Pancreas (tissue), 10 donors: ENCODE measurements around the gene ZNF672. TPM values are rescaled to one million over a fixed set of nuclear protein-coding genes. Genes with fewer than 3 reads are reported as not detected.

Experiments used
- ATAC-seq, 4 donors: fragments of 200-7000 bp; cut with Tn5 transposase; one replicate each; pipeline versions ENCODE4 v1.8.0 to v1.9.1; 2020; ENCODE audit warnings: mild to moderate bottlenecking in 4 of 4, moderate library complexity in 4 of 4
- DNase-seq, 6 donors: peaks; one replicate each; pipeline ENCODE4 v3.0.0-alpha.2; 2020
- FAIRE-seq: peaks from 2 replicates; lab custom pipeline; 2012; peaks lifted over from hg19 to GRCh38; lab: Jason Lieb, UNC
- H3K27ac ChIP-seq, 4 donors: fragments of 200-600 bp; sonication (generic); 1 replicate in 3 of 4; 2 replicates in 1 of 4; pipeline versions ENCODE4 v1.5.0 to v1.8.0; 2020
- H3K27me3 ChIP-seq, 4 donors: fragments of 200-600 bp; one replicate each; pipeline ENCODE4 v1.8.0; 2021
- H3K36me3 ChIP-seq, 3 donors: fragments of 200-600 bp; sonication (generic) in 1 of 3; one replicate each; pipeline versions ENCODE4 v1.5.0 to v1.8.0; 2020 to 2021
- H3K4me1 ChIP-seq, 3 donors: fragments of 200-600 bp; one replicate each; pipeline ENCODE4 v1.8.0; 2021
- H3K4me3 ChIP-seq, 4 donors: fragments of 200-600 bp; sonication (generic) in 2 of 4; one replicate each; pipeline versions ENCODE4 v1.5.0 to v1.8.0; 2020 to 2021
- H3K9me3 ChIP-seq, 4 donors: fragments of 200-600 bp; one replicate each; pipeline ENCODE4 v1.8.0; 2021
- CTCF ChIP-seq, 4 donors: fragments of 200-600 bp; sonication (generic) in 3 of 4; IDR thresholded peaks; one replicate each; pipeline versions ENCODE4 v1.5.0 to v1.8.0; 2021; ENCODE audit warnings: antibody characterized with exemption in 4 of 4
- WGBS, 2 donors: extraction: QIAGEN DNeasy Blood & Tissue Kit; methylation state at CpG; one replicate each; pipeline ENCODE4 v1.1.7; 2013; 5-methylcytosine and 5-hydroxymethylcytosine counted together
- intact Hi-C, 3 donors: fragments of 100-400 bp; cut with DNase I; formaldehyde crosslinking; loops; one replicate each; pipeline versions ENCODE4 v1.11.1 to v1.14.2; 2022
- polyA plus RNA-seq, 2 donors: library from polyadenylated mRNA; stranded (reverse); fragments of 200-250 nt; gene quantifications; one replicate each; pipeline ENCODE4 v1.2.3, GENCODE V29; 2013
- total RNA-seq, 6 donors: library from RNA; stranded (reverse); fragmentation: NEBNext Ultra II Directional in 4 of 6; extraction: Animal tissue kit (Norgen Biotek cat#: 25700) in 4 of 6; gene quantifications; one replicate each; pipeline versions ENCODE4 v1.2.1 to v1.2.4, GENCODE V29; 2021 to 2023
- donor health status: healthy with polysubstance abuse.
- donor health status: DM: no; HTN: no; CAD: no; lungs with moderate emphysema.
- donor health status: DM: no; HTN: no; CAD: no.
- donor health status: control.
- donor health status: control.
- donor health status: Bipolar disorder and iron deficiency.
- donor health status: DM: yes; HTN: yes; CAD: no.
- donor health status: DM: no; HTN: no; CAD: no.
- donor health status: DM: no; HTN: no; CAD: no.
- donor health status: DM: yes; HTN: yes; CAD: no.

Gene ZNF672
- total and polyA plus RNA-seq, 8 donors: 9.7 to 22.6 (median 15.1) TPM

DNA sequence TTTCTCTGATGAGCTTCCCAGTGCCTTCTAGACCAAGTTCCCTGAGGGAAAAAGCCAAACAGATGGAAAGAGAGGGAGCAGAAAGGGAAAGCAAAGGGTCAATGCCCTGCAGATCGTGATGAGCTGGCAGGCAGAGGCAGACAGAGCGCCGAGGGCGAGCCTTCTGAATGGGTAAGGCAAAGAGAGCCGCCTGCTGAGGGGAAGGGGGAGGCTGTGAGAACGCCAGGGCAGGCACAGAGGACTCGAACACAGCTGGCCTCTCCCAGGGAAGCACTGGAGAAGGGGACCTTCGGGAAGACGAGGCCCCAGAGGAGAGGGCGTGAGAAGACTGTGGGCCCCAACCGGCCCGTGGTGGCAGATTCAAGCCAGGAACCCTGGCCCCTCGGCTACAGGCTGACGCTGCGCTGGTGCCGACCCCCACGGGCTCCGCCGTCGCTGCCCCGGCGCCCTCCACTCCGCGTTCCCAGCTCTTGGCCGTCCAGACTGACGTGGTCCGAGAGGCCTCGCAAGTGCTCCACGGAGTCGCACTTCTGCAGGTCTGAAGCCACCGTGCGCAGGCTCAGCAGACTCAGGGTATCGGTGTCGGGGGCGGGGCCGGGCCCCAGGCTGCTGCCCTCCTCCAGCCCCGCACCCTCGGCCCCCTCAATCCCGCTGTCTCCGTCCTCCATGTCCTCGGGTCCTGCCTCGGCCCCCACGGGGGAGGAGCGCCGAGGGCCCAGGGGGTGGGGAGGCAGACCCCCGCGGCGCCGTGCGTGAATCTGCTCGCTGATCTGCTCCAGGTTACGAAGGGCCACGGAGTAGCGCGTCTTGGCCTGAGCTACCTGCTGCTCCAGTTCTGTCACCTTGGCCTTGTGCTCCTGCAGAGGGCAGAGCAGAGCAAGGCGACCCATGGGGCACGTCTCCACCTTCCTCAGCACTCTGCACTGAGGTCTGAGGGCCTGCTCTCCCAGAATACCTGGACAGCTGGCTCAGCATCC lies 26.2 kb upstream of the ZNF672 start:
- ATAC-seq: peak in 3 of 4 donors; percentile 8 to 82 (median 38)
- intact Hi-C loops: loop anchor here in 1 of 3 donors (5.0 kb wide), 1 partner anchor 195 kb away; no protein-coding TSS in a partner anchor
- TF ChIP-seq CTCF (IDR thresholded peaks at IDR 0.05): no peak

DNA sequence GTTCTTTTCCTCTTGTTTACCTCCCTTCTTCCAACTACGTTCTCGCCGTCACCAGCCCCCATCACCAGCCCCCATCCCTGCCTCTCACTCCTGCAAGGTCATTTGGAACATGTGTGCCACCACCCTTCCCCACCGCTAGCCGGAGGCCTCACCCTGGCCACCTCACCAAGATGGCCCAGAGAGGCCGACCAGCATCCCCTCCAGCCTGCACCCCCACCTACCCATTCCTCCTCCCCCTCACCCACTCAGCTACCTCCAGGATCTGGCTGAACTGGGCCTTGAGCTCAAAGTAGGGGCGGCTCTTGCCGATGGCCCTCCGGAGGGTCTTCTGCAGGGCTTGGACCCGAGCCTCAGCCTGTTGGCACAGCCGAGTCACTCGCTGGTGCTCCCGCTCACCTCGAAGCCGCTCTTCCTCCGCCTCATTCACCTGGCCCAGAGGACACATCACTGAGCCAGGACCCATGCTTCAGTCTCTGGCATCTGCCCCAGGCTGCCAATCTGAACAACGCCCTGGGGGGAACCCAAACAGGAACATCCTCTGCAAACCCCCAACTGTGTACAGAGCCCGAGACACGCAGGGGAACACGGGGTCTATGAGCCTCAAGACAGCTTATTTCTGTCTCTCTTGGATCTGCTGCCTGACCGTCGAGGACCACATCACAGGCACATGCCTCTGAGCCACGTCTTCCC lies 25.1 kb upstream of the ZNF672 start:
- DNase-seq (no peak), ATAC-seq (no peak), FAIRE-seq (no peak)
- intact Hi-C loops: loop anchor here in 1 of 3 donors (5.0 kb wide), 1 partner anchor 196 kb away; no protein-coding TSS in a partner anchor
- no peak overlapping the region for H3K27ac ChIP-seq
- H3K9me3 ChIP-seq: no peaks in the 10 kb centered on the region
- H3K36me3 ChIP-seq: peaks cover 0 to 38% (median 26%) of the 10 kb centered on the region in 3 donors
- WGBS, 2 donors: 96% methylated on average over 23 of the region's 23 CpGs
- no peaks in the 10 kb centered on the region for H3K4me1 ChIP-seq
- TF ChIP-seq CTCF (IDR thresholded peaks at IDR 0.05): no peak
- no peak overlapping the region for H3K4me3 ChIP-seq
- no peaks in the 10 kb centered on the region for H3K27me3 ChIP-seq

More for the DNA sequence above, 26.2 kb upstream of the ZNF672 start:
- H3K4me3 ChIP-seq: no peak overlapping the region
- H3K27me3 ChIP-seq: no peaks in the 10 kb centered on the region
- DNase-seq: no peak
- no peak for FAIRE-seq
- H3K36me3 ChIP-seq: peaks cover 0 to 38% (median 26%) of the 10 kb centered on the region in 3 donors
- 87 to 89% methylated on average over 57 of the region's 57 CpGs for WGBS, 2 donors
- no peak overlapping the region for H3K27ac ChIP-seq
- H3K4me1 ChIP-seq: no peaks in the 10 kb centered on the region
- no peaks in the 10 kb centered on the region for H3K9me3 ChIP-seq

DNA sequence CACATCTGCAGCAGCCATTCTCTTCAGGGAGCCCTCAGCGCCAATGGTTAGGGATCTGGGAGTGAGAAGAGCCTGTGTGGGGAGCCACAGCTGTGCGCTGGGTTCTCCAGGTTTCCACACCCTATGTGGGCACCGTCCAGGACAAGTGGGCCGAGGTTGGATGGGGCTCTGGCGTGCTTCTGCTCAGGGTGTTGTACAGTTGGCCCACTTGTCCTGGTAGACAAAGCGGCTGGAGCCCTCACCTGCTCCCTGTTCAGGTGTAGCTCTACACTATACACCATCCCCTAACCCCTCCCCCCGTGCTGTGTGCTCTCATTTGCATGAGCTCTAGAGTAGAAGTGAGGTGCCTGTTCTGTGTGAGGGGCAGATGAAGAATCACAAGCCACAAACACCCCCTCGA lies 24.5 kb upstream of the ZNF672 start:
- H3K36me3 ChIP-seq: peaks cover 0 to 38% (median 26%) of the 10 kb centered on the region in 3 donors
- 91 to 92% methylated on average over 8 of the region's 8 CpGs for WGBS, 2 donors
- no peaks in the 10 kb centered on the region for H3K4me1 ChIP-seq
- H3K27ac ChIP-seq: no peak overlapping the region
- intact Hi-C loops: loop anchor here in 1 of 3 donors (5.0 kb wide), 1 partner anchor 196 kb away; no protein-coding TSS in a partner anchor
- no peaks in the 10 kb centered on the region for H3K9me3 ChIP-seq
- ATAC-seq (no peak), FAIRE-seq (no peak), DNase-seq (no peak)
- H3K4me3 ChIP-seq: no peak overlapping the region
- no peak for TF ChIP-seq CTCF (IDR thresholded peaks at IDR 0.05)
- H3K27me3 ChIP-seq: no peaks in the 10 kb centered on the region

GRCh38 chr1:248814351-248814750 lies 23.7 kb upstream of the ZNF672 start:
- H3K36me3 ChIP-seq: peaks cover 0 to 38% (median 26%) of the 10 kb centered on the region in 3 donors
- no peaks in the 10 kb centered on the region for H3K9me3 ChIP-seq
- ATAC-seq (no peak), DNase-seq (no peak), FAIRE-seq (no peak)
- intact Hi-C loops: loop anchor here in 1 of 3 donors (5.0 kb wide), 1 partner anchor 197 kb away; no protein-coding TSS in a partner anchor
- H3K27ac ChIP-seq: no peak overlapping the region
- TF ChIP-seq CTCF (IDR thresholded peaks at IDR 0.05): no peak
- H3K27me3 ChIP-seq: no peaks in the 10 kb centered on the region
- H3K4me3 ChIP-seq: no peak overlapping the region
- 92% methylated on average over 16 of the region's 16 CpGs for WGBS, 2 donors
- H3K4me1 ChIP-seq: no peaks in the 10 kb centered on the region
